Natural killer cell (primary cell): ENCODE measurements around the gene DACH1. TPM values are rescaled to one million over a fixed set of nuclear protein-coding genes. Genes with fewer than 3 reads are reported as not detected.

Experiments
- ATAC-seq, 3 donors: fragments of 150-1000 bp in 2 of 3; fragments of 200-7000 bp in 1 of 3; cut with Tn5 transposase; 1 replicate in 1 of 3; 2 replicates in 2 of 3; pipeline ENCODE4 v1.10.0; 2021; ENCODE audit warnings: mild to moderate bottlenecking in 2 of 3, moderate library complexity in 2 of 3
- DNase-seq, 2 donors: peaks; one replicate each; pipeline versions ENCODE4 v3.0.0 to v3.0.0-alpha.2; 2013 to 2021; ENCODE audit warnings: mixed read lengths in 1 of 2
- H3K27ac ChIP-seq: one replicate; pipeline ENCODE4 v1.5.1; 2013; ENCODE audit warnings: mild to moderate bottlenecking, low read length
- H3K27me3 ChIP-seq: one replicate; pipeline ENCODE4 v1.6.1; 2013; ENCODE audit warnings: low read length; ENCODE audit not compliant: control insufficient read depth, insufficient read depth
- H3K36me3 ChIP-seq: one replicate; pipeline ENCODE4 v1.6.1; 2013; ENCODE audit warnings: low read length; ENCODE audit not compliant: control insufficient read depth, insufficient read depth
- H3K4me1 ChIP-seq: one replicate; pipeline ENCODE4 v1.6.1; 2013; ENCODE audit warnings: low read length; ENCODE audit not compliant: control insufficient read depth, insufficient read depth
- H3K4me3 ChIP-seq: one replicate; pipeline ENCODE4 v1.5.1; 2013; ENCODE audit warnings: low read length
- H3K9me3 ChIP-seq: one replicate; pipeline ENCODE4 v1.6.1; 2013; ENCODE audit warnings: low read length; ENCODE audit not compliant: control insufficient read depth, insufficient read depth
- H3K27ac Mint-ChIP-seq, 2 donors: one replicate each; pipeline ENCODE4 v1.8.0; 2022; ENCODE audit warnings: mild to moderate bottlenecking in 2 of 2, mixed read lengths in 2 of 2, moderate library complexity in 1 of 2
- H3K27me3 Mint-ChIP-seq, 2 donors: one replicate each; pipeline ENCODE4 v1.8.0; 2022; ENCODE audit warnings: low read depth in 2 of 2, mixed read lengths in 2 of 2
- H3K36me3 Mint-ChIP-seq: one replicate; pipeline ENCODE4 v1.8.0; 2022; ENCODE audit warnings: mixed read lengths
- H3K4me1 Mint-ChIP-seq, 2 donors: one replicate each; pipeline ENCODE4 v1.8.0; 2022; ENCODE audit warnings: mixed read lengths in 2 of 2
- H3K4me3 Mint-ChIP-seq: one replicate; pipeline ENCODE4 v1.8.0; 2022; ENCODE audit warnings: mild to moderate bottlenecking, moderate library complexity, mixed read lengths
- H3K9me3 Mint-ChIP-seq, 2 donors: one replicate each; pipeline ENCODE4 v1.8.0; 2022; ENCODE audit warnings: mixed read lengths in 2 of 2
- WGBS: methylation state at CpG from one replicate; pipeline ENCODE4 v1.1.7; 2013; ENCODE audit warnings: missing lambda C conversion rate; ENCODE audit not compliant: insufficient coverage; 5-methylcytosine and 5-hydroxymethylcytosine counted together
- intact Hi-C: fragments of 100-400 bp; cut with micrococcal nuclease; formaldehyde crosslinking; loops from one replicate; pipeline ENCODE4 v1.14.2; 2022
- total RNA-seq, 4 donors: library from RNA; stranded (reverse); fragments of 120-200 nt in 1 of 4; gene quantifications; one replicate each; pipeline versions ENCODE4 v1.2.3 to v1.2.4, GENCODE V29; 2013 to 2022
- TF ChIP-seq, protein P1 (sequence below): fragments of 200-600 bp; IDR thresholded peaks from one replicate; pipeline ENCODE4 v1.8.0; 2022; ENCODE audit warnings: antibody characterized with exemption

Gene DACH1
- total RNA-seq, 3 donors from 2014 or later (not counting 1 experiment from before 2014, with no cell fraction given): 0.29 to 2.3 (median 0.49) TPM

DNA sequence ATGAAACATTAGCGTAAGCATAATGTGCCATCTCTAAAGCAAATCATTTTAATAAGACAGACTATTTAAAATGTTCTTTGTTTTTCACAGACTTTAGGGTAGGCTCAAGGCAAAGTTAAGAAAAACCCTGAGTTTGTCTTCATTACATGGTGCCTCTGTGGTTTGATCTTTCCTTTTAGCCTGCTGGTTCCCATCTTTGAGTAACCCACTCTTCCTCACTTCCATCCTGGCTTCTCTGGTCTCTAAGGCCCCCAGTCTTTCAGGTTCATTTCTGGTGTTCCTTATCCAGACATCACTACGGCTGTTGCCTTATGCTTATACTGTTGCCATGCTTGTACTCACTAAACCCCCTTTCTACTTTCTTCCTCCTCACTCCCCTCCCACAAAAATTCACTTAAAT, 38.4 kb downstream of the DACH1 start:
- no peak overlapping the region for H3K27ac ChIP-seq
- TF ChIP-seq, protein P1, sequence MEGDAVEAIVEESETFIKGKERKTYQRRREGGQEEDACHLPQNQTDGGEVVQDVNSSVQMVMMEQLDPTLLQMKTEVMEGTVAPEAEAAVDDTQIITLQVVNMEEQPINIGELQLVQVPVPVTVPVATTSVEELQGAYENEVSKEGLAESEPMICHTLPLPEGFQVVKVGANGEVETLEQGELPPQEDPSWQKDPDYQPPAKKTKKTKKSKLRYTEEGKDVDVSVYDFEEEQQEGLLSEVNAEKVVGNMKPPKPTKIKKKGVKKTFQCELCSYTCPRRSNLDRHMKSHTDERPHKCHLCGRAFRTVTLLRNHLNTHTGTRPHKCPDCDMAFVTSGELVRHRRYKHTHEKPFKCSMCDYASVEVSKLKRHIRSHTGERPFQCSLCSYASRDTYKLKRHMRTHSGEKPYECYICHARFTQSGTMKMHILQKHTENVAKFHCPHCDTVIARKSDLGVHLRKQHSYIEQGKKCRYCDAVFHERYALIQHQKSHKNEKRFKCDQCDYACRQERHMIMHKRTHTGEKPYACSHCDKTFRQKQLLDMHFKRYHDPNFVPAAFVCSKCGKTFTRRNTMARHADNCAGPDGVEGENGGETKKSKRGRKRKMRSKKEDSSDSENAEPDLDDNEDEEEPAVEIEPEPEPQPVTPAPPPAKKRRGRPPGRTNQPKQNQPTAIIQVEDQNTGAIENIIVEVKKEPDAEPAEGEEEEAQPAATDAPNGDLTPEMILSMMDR: no peak
- H3K4me3 Mint-ChIP-seq: no peak overlapping the region

DNA sequence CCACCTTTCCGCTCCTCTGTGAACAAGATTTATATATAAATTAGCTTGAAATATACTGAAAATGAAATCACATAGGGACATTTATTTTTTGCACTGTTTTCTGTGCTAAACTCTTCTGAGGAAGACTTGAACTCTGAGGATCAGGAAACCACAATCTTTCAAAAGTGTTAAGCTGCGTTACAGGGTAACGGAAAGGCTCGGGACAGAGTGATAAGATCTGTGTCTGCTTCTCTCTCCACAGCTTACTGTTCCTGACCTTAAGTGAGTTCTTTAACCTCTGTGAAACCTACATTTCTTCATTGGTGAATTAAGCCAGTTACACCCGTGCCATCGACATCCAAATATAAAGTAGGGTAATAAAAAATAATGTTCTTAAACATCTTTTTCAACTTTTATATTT, 38.9 kb downstream of the DACH1 start:
- Histone ChIP-seq H3K9me3 (no peaks in the 10 kb centered on the region), H3K27me3 (no peaks in the 10 kb centered on the region), H3K4me3 (no peak overlapping the region), H3K4me1 (no peaks in the 10 kb centered on the region), H3K36me3 (no peaks in the 10 kb centered on the region), H3K27ac (no peak overlapping the region)
- Mint-ChIP-seq H3K36me3 (no peaks in the 10 kb centered on the region), H3K4me1 (peaks cover 0 to 6% of the 10 kb centered on the region in 2 donors), H3K4me3 (no peak overlapping the region), H3K27me3 (no peaks in the 10 kb centered on the region), H3K9me3 (no peaks in the 10 kb centered on the region), H3K27ac (no peak overlapping the region)
- intact Hi-C loops: no loop called here
- DNase-seq: peak in 1 of 2 donors; percentile 8
- WGBS: 0% methylated on average over 3 of the region's 6 CpGs
- TF ChIP-seq, protein P1: no peak
- peak in 2 of 3 donors; percentile 21 to 46 for ATAC-seq

More for the DNA sequence above, 38.4 kb downstream of the DACH1 start:
- Mint-ChIP-seq H3K4me1 (peaks cover 0 to 6% of the 10 kb centered on the region in 2 donors), H3K9me3 (no peaks in the 10 kb centered on the region), H3K36me3 (no peaks in the 10 kb centered on the region), H3K27me3 (no peaks in the 10 kb centered on the region), H3K27ac (no peak overlapping the region)
- no peak overlapping the region for H3K4me3 ChIP-seq
- 61% methylated on average over 2 of the region's 2 CpGs for WGBS
- intact Hi-C loops: no loop called here
- DNase-seq: no peak
- H3K27me3 ChIP-seq: no peaks in the 10 kb centered on the region
- no peaks in the 10 kb centered on the region for H3K9me3 ChIP-seq
- no peak for ATAC-seq
- no peaks in the 10 kb centered on the region for H3K36me3 ChIP-seq
- H3K4me1 ChIP-seq: no peaks in the 10 kb centered on the region

DNA sequence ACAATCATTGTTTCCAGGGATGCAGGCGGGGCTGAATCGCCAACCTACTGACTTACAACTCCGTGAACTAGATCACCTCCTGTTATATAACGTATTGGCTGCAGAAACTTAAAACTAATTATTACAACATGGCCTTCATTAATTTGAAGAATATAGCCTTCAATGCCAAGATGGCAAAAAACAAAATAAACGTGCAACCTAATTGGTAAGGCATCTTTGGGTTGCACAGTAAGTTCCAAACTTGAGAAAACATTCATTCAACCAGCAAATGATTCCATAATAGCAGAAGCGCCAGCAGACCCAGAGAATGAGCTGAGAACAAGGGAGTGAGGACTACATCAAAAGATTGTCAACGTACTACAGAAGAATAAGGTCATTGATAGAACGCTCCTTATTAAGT, 39.8 kb downstream of the DACH1 start:
- Histone ChIP-seq H3K36me3 (no peaks in the 10 kb centered on the region), H3K27ac (no peak overlapping the region), H3K4me3 (no peak overlapping the region), H3K27me3 (no peaks in the 10 kb centered on the region), H3K4me1 (no peaks in the 10 kb centered on the region), H3K9me3 (no peaks in the 10 kb centered on the region)
- Mint-ChIP-seq H3K27me3 (no peaks in the 10 kb centered on the region), H3K4me3 (no peak overlapping the region), H3K4me1 (peaks cover 0 to 6% of the 10 kb centered on the region in 2 donors), H3K9me3 (no peaks in the 10 kb centered on the region), H3K27ac (no peak overlapping the region), H3K36me3 (no peaks in the 10 kb centered on the region)
- DNase-seq (no peak), ATAC-seq (no peak)
- intact Hi-C loops: no loop called here
- 85% methylated on average over 8 of the region's 8 CpGs for WGBS
- TF ChIP-seq, protein P1: no peak

DNA sequence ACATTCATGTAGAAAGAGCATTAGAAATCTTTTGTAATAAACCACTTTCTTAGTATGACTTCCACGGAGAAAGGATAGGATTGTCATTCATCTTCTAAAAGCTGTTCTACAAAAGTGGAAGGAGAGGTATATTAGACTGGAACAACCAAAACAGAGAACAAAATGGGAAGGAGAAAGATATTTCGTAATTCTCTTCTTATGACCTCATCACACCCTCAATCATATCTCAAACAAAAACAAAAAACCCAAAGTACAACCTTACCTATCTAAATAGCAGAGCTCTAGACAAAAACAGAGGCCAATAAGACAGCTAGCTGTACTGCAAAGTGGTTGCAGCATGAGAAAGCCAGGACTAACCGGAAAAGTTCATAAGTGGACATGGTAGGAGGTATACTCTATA, 46.3 kb downstream of the DACH1 start:
- Histone ChIP-seq H3K4me1 (no peaks in the 10 kb centered on the region), H3K27me3 (no peaks in the 10 kb centered on the region), H3K36me3 (no peaks in the 10 kb centered on the region), H3K4me3 (no peak overlapping the region), H3K27ac (no peak overlapping the region), H3K9me3 (no peaks in the 10 kb centered on the region)
- Mint-ChIP-seq H3K4me3 (no peak overlapping the region), H3K4me1 (no peaks in the 10 kb centered on the region), H3K27me3 (no peaks in the 10 kb centered on the region), H3K36me3 (no peaks in the 10 kb centered on the region), H3K27ac (no peak overlapping the region), H3K9me3 (peaks cover 2 to 3% of the 10 kb centered on the region in 2 donors)
- DNase-seq: no peak
- intact Hi-C loops: no loop called here
- WGBS: 100% methylated on average over 1 of the region's 3 CpGs
- no peak for ATAC-seq
- TF ChIP-seq, protein P1: no peak
